GM10248 (cell line): ENCODE results near the gene TNFAIP8L2.
A peak's percentile ranks its signal among the peaks of the same experiment; 100 is the strongest.

Experiments
- CTCF ChIA-PET: fragments of 300-600 bp; sonication (Branson Sonifier 250); formaldehyde crosslinking; extraction: SDS; loops from one replicate; lab custom pipeline; 2021; ENCODE audit warnings: antibody characterized with exemption; lab: Yijun Ruan, JAX
- POLR2A ChIA-PET: fragments of 350-650 bp; sonication (Branson Sonifier 250); formaldehyde crosslinking; extraction: SDS; loops from one replicate; lab custom pipeline; 2020; ENCODE audit warnings: antibody characterized with exemption; lab: Yijun Ruan, JAX
- DNase-seq: peaks from one replicate; pipeline ENCODE4 v3.0.0; 2012; ENCODE audit errors: extremely low spot score
- TF ChIP-seq, protein P1 (sequence below): IDR thresholded peaks from 2 replicates; pipeline ENCODE4 v1.5.1; 2012; ENCODE audit warnings: mild to moderate bottlenecking, low read depth; ENCODE audit errors: extremely low read depth, missing control alignments, control extremely low read depth

Gene TNFAIP8L2

DNA sequence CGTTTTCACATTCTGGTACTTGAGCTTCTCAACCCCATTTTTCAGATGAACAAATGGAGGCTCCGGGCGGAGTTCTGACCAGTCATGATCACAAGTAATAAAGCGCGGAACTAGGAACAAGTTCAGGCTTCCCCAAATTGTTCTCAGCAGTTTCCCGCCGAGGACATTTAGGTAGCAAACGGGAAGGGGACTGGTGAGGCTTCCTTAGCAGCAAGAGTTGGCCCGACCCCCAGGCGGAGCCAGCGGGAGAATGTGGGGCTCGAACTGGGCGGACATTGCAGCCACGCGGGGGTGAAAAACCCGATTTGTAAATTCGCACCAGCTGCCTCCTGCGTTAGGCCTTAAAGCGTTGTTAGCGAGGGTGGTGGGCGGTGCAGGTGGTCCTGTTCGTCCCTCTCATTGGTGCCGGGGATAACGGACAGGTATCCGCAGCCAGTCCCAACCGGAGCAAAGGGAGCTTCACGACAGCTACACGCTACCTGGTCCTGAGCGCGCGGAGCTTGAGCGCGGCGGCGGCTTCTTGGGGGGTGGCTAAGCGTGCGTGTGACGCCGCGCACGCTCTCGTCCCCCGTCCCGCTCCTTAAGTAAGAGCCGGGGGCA is 25.4 kb upstream of the TNFAIP8L2 start:
- peak; percentile 91 for DNase-seq
- TF ChIP-seq, protein P1, sequence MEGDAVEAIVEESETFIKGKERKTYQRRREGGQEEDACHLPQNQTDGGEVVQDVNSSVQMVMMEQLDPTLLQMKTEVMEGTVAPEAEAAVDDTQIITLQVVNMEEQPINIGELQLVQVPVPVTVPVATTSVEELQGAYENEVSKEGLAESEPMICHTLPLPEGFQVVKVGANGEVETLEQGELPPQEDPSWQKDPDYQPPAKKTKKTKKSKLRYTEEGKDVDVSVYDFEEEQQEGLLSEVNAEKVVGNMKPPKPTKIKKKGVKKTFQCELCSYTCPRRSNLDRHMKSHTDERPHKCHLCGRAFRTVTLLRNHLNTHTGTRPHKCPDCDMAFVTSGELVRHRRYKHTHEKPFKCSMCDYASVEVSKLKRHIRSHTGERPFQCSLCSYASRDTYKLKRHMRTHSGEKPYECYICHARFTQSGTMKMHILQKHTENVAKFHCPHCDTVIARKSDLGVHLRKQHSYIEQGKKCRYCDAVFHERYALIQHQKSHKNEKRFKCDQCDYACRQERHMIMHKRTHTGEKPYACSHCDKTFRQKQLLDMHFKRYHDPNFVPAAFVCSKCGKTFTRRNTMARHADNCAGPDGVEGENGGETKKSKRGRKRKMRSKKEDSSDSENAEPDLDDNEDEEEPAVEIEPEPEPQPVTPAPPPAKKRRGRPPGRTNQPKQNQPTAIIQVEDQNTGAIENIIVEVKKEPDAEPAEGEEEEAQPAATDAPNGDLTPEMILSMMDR, result no peak
- ChIA-PET CTCF (interaction anchor here (0.7 to 4.6 kb wide), 9 partner anchors 12 to 72 kb away, joined by 3 to 19 read pairs (median 4); partner anchors contain the start of genes CDC42SE1, GABPB2 and TNFAIP8L2), POLR2A (no interaction called here)

DNA sequence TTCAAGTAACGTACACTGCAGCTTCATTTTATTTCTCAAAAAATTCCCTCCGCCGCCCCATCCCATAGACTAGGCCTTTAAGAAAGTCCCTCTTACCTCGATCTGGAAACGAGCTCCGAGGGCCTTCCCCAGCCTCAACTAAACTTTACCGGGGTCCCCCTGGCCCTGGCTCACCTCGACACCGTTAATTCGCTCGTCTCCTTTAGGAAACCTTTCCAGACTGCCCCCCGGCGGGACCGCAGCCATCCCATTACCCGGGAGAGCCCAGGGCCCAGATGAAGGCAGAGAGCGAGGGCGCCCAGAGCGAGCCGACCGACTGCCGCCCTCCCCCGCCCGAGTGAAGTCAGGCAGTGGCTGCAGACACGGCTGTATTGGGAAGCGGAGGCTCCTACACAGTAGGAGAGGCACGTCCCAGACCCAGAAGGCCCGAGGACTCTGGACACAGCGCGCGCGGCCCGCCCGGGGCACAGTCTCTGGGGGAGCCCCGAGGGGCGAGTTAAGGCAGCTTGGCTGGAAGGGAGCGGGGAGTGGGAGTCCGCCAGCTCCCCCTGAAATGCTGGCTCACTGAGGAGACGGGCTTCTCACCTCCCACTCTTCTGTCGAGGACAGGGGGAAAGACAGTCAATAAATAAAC is 24.6 kb upstream of the TNFAIP8L2 start:
- TF ChIP-seq, protein P1, result no peak
- DNase-seq, result no peak
- POLR2A ChIA-PET, result no interaction called here
- CTCF ChIA-PET, result interaction anchor here (0.7 to 4.6 kb wide), 9 partner anchors 11 to 72 kb away, joined by 3 to 19 read pairs (median 4); partner anchors contain the start of genes CDC42SE1, GABPB2 and TNFAIP8L2

DNA sequence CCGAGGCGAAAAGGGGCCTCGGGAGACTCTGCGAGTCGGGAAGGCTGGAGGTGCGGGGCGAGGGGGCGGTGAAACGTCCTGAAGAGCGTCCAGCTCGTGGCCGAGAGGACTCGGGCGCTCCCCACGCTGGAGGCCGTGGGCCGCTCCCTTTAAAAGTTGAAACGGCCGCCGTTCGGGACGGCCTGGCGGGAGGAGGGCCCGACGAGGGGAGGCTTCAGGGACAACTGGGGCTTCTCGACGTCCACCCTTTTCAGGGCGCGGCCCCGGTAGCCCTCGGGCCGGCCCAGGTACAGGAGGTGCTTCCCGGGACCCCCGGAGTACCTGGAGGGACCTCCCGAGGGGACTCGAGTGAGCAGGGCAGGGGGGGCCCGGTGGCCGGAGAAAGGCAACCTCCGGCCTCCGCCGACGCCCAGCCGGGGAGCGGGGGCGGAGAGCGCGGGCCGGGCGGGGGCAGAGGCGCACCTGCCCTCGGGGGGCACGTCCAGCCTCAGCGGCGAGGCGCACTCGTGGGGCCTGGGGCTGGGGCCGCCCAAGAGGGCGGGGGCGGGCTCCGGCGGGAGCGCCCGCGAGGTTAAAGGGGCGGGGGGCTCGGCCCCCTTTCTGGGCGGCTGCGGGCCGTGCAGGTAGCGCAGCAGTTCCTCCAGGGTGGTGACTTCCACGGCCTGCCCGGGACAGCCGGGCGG is 24.0 kb upstream of the TNFAIP8L2 start:
- CTCF ChIA-PET, result interaction anchor here (3.8 to 4.6 kb wide), 2 partner anchors 11 to 25 kb away, joined by 18 to 29 read pairs; partner anchors contain the start of gene TNFAIP8L2
- POLR2A ChIA-PET, result no interaction called here
- DNase-seq, result no peak
- TF ChIP-seq, protein P1, result no peak

DNA sequence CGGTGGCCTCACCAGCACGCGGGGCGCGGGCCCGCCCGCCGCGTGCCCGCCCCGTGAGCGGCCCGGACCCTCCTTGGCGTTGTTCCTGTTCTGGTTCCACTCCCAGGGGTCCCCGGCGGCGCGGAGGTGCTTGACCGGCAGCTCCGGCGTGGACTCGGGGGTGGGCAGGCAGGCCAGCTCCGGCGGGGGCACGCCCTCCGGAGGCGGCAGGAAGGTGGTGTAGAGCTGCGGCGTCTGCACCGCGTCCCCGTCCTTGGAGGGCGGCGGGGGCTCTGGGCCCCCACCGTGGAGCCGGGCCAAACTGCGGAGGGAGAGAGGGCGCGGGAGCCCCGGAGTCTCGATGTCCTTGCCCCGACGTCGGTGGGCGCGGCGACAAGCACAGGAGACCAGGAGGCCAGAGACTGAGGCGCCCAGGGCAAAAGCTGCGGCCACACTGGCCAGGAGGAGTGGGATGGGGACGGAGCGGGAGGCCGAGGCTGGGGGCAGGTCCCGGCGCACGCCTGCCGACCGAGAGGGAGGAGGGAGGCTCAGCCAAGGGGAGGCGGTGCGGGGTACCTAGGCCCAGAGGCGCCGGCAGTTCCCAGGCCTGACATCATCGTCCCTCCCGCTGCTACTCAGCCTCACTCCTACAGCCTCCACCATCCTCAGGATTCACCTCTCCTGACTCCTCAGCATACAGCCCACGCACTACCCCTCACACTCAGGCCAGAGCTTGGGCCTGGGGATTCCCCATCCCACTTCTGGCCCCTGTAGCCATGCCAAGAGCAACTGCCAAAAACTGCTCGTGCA is 23.2 kb upstream of the TNFAIP8L2 start:
- ChIA-PET CTCF (interaction anchor here (1.4 to 3.8 kb wide), 4 partner anchors 15 to 119 kb away, joined by 4 to 29 read pairs (median 14); partner anchors contain the start of genes SEMA6C and TNFAIP8L2), POLR2A (no interaction called here)
- DNase-seq, result no peak
- TF ChIP-seq, protein P1, result no peak

DNA sequence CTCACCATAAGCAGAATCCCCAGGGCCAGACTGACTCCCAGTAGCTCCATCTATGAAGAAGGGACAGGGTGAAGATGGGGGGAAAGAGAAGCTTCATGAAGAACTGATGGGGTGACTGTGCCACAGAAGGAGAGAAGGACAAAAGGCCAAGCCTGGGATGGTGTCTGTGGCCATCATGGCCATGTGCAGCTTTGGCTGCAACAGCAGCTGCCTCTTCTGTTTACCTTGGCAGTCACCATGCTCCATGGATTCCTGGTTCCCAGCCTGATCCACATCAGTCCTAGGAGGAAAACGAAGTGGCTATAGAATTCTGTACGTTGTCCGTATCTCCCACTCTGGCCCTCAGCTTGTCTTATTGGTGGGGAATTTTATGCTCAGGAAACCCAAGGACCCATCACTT is 22.1 kb upstream of the TNFAIP8L2 start:
- ChIA-PET CTCF (interaction anchor here (0.7 to 3.8 kb wide), 5 partner anchors 8 to 117 kb away, joined by 3 to 29 read pairs (median 11); partner anchors contain the start of genes SEMA6C and TNFAIP8L2), POLR2A (no interaction called here)
- TF ChIP-seq, protein P1, result no peak
- no peak for DNase-seq

DNA sequence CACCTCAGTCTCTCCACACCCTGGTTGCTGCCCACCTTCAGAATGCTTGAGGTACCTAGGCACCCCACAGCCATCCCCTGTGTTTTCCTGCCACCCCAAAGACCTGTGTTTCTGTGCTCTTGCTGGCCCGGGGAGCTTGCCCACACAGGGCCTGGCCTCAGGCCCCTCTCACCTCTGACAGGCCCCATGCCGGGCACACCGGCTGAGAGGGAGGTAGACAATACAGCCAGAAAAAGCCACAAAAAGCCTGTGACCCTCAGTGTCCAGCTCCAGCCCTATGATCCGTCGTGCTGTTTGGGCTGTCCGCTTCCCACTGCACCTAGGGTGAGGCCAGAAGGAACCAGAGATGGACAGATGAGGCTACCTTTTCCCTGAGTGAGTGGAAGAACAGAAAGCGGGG is 21.5 kb upstream of the TNFAIP8L2 start:
- TF ChIP-seq, protein P1, result no peak
- ChIA-PET CTCF (interaction anchor here (1.0 to 3.8 kb wide), 6 partner anchors 13 to 117 kb away, joined by 3 to 29 read pairs (median 8); partner anchors contain the start of genes GABPB2, SEMA6C and TNFAIP8L2), POLR2A (no interaction called here)
- no peak for DNase-seq
